Dendritic cell treated with granulocyte-macrophage colony-stimulating factor and Interleukin-4, amounts not matched to agents 40 ng/mL and 50 ng/mL, for 4 days (primary cell): ENCODE data around the gene ODAD2.

Source experiments
- H3K27ac Mint-ChIP-seq: one replicate; pipeline ENCODE4 v1.8.0; 2022; ENCODE audit warnings: mild to moderate bottlenecking, mixed read lengths
- H3K27me3 Mint-ChIP-seq: one replicate; pipeline ENCODE4 v1.8.0; 2022; ENCODE audit warnings: mild to moderate bottlenecking, mixed read lengths
- H3K36me3 Mint-ChIP-seq: one replicate; pipeline ENCODE4 v1.8.0; 2022; ENCODE audit warnings: low read depth, mixed read lengths
- H3K4me1 Mint-ChIP-seq: one replicate; pipeline ENCODE4 v1.8.0; 2022; ENCODE audit warnings: low read depth, mixed read lengths
- H3K4me3 Mint-ChIP-seq: one replicate; pipeline ENCODE4 v1.8.0; 2022; ENCODE audit warnings: mild to moderate bottlenecking, moderate library complexity, mixed read lengths
- H3K9me3 Mint-ChIP-seq: one replicate; pipeline ENCODE4 v1.8.0; 2022; ENCODE audit warnings: mixed read lengths
- intact Hi-C: fragments of 100-400 bp; cut with micrococcal nuclease; formaldehyde crosslinking; loops from one replicate; pipeline ENCODE4 v1.15.0; 2022

Gene ODAD2

DNA sequence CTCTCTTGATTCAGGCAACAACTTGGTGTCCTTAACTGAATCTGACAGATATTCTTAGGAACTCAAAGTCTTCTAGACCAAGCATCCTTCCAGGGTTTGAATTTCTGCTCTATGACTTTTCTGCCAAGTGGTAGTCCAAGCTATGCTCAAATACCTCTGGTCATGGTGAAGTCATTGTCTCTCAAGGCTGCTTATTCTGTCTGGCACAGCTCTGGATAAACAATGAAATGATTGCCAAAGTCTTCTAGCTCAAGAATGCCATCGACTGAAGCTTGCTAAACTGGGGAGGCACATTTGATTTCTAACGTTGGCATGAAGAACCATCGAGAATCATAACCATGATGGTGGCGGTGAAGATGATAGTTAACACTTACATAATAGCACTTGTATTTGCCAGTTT is 137.1 kb downstream of the ODAD2 start:
- Mint-ChIP-seq H3K27ac (no peak overlapping the region), H3K36me3 (no peaks in the 10 kb centered on the region), H3K4me1 (no peaks in the 10 kb centered on the region), H3K9me3 (no peaks in the 10 kb centered on the region), H3K27me3 (no peaks in the 10 kb centered on the region), H3K4me3 (no peak overlapping the region)
- intact Hi-C loops = no loop called here

DNA sequence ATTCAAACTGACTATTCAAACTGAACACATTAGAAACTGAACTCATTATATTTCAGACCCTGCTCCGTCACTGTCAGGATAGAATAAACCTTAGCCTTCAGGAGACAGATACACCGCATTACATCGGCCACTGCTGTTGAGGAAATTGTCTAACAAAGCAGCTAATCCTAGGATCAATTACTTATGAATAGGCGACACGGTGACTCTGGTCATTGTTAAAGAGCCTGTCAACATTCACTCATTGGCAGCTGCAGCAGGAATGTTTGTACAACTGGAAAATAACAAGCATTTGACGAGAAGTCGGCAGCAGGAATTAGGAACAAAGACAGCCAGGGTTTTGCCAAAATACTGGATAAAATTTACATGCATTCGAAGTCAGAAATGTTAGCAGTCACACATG is 141.3 kb downstream of the ODAD2 start:
- Mint-ChIP-seq H3K4me3 (no peak overlapping the region), H3K4me1 (no peaks in the 10 kb centered on the region), H3K36me3 (no peaks in the 10 kb centered on the region), H3K27me3 (no peaks in the 10 kb centered on the region), H3K27ac (no peak overlapping the region), H3K9me3 (no peaks in the 10 kb centered on the region)
- intact Hi-C loops = no loop called here

DNA sequence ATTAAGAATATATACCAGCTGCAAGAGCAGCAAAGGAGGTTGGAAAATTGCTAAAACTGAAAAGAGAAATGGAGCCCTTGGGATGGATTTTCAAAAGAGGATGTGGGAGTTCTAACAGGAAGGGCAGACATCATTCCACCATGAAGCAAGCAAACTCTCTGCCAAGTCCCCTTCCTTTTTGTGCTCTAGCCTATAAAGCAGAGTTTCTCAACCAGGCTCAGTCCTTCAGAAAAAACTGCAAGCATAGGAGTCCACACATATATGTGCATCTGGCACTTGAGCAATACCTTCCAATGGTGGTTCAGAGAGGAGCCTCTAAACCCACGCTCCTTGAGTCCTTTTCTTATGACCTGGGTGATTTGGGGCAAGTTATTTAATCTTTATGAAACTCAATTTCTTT is 154.7 kb downstream of the ODAD2 start:
- peaks cover 8% of the 10 kb centered on the region for H3K9me3 Mint-ChIP-seq
- H3K36me3 Mint-ChIP-seq = no peaks in the 10 kb centered on the region
- H3K4me3 Mint-ChIP-seq = no peak overlapping the region
- H3K27me3 Mint-ChIP-seq = no peaks in the 10 kb centered on the region
- intact Hi-C loops = no loop called here
- peaks cover 15% of the 10 kb centered on the region for H3K4me1 Mint-ChIP-seq
- peak overlapping the region; percentile 71 for H3K27ac Mint-ChIP-seq

DNA sequence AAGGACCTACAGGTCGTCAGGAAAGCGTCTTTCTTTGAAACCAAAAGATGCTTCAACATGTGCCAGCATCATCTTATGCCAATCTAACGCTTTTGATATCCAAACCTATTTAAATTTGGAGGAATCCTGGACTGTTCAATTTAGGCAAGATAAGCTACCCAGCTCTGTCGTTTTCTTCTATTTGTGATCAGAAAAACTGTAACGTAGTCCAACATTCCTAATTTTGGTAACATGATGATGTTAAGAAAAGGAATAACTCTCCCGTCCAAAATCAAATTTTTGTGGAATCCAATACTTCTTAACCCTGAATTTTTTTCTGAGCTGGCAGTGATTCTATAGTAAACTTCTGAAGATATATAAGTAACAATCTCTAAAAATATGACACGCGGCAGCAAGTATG is 160.0 kb downstream of the ODAD2 start:
- Mint-ChIP-seq H3K4me1 (peaks cover 3% of the 10 kb centered on the region), H3K27ac (no peak overlapping the region), H3K9me3 (peaks cover 8% of the 10 kb centered on the region), H3K4me3 (no peak overlapping the region), H3K27me3 (no peaks in the 10 kb centered on the region), H3K36me3 (no peaks in the 10 kb centered on the region)
- intact Hi-C loops = no loop called here

DNA sequence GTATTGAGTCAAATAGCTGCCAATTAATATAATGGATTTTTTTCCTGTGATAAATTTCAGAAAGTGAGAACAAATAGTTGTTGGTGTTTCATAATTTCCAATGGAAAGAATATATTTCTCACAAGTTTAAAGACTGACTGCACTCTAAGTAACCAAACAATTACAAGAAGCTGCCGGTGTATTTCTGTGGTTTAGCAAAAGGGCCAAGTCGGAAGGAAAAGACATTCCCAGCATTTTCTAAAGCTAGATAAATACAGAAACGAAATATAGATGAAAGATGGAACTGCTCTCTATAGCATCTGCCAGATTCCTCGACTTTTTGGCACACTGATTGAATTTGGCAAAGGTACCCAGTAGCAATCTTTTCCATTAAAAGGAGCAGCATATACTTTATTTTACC is 160.5 kb downstream of the ODAD2 start:
- no peaks in the 10 kb centered on the region for H3K4me1 Mint-ChIP-seq
- H3K27me3 Mint-ChIP-seq = no peaks in the 10 kb centered on the region
- H3K4me3 Mint-ChIP-seq = no peak overlapping the region
- H3K27ac Mint-ChIP-seq = no peak overlapping the region
- intact Hi-C loops = no loop called here
- H3K36me3 Mint-ChIP-seq = no peaks in the 10 kb centered on the region
- peaks cover 8% of the 10 kb centered on the region for H3K9me3 Mint-ChIP-seq

DNA sequence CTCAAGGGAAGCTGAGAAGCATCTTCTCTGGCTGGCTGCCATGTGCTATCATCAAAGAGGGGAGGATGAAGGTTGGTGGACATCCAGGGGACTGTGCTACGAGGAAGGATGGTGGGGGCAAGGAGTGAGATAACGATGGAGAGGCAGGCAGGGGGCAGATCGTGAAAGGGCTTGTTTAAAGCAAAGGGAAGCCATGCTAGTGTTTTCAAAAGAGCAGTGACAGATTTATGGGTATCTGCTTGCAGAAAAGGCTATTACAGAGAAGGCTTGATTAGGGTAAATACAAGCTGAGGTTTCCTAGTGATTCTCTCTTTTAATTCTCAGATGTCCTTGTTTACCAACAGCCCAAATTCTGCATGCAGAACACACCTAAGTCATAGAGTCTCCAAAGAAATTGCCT is 164.4 kb downstream of the ODAD2 start:
- Mint-ChIP-seq H3K27me3 (no peaks in the 10 kb centered on the region), H3K4me1 (no peaks in the 10 kb centered on the region), H3K27ac (no peak overlapping the region), H3K4me3 (no peak overlapping the region), H3K9me3 (no peaks in the 10 kb centered on the region), H3K36me3 (no peaks in the 10 kb centered on the region)
- intact Hi-C loops = no loop called here

DNA sequence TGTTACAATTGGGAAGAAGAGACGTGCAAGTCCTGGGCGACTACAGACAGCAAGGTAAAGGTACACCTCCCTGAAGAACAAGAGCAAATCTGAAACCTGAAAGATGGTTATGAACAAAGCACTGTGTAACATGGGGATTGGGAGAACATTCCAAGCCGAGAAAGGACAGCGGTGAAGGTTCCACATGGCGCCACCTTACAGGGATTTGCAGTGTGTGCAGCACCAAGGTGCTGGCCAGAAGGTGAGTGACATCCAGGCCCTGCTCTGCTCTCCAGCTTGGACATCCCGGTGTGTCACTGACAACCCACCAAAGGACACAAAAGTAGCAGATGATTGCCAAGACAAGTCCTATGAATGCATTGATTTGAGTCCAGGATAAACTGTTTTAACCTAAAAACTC is 165.1 kb downstream of the ODAD2 start:
- no peaks in the 10 kb centered on the region for H3K9me3 Mint-ChIP-seq
- no peak overlapping the region for H3K27ac Mint-ChIP-seq
- H3K36me3 Mint-ChIP-seq = no peaks in the 10 kb centered on the region
- no peaks in the 10 kb centered on the region for H3K27me3 Mint-ChIP-seq
- no peaks in the 10 kb centered on the region for H3K4me1 Mint-ChIP-seq
- intact Hi-C loops = no loop called here
- H3K4me3 Mint-ChIP-seq = no peak overlapping the region

DNA sequence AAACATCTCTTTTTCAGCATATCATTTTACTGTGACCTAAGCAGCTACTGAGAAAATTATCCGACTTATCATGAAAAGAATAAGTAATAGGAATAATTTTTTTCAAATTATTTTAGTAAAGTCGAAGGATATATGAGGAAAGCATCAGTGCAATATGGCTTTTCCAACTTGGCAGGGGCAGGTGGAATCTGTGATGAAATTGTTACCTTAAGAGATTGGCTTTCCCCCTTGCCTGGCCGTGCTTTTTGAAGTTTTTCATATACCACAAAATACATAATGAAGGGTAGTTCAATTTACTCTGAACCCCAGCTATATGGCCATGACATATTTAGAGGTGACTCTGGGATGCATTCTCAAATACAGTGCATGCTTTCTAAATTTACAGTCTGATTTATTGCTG is 166.1 kb downstream of the ODAD2 start:
- Mint-ChIP-seq H3K27ac (no peak overlapping the region), H3K27me3 (no peaks in the 10 kb centered on the region), H3K4me1 (no peaks in the 10 kb centered on the region), H3K4me3 (no peak overlapping the region), H3K36me3 (no peaks in the 10 kb centered on the region), H3K9me3 (no peaks in the 10 kb centered on the region)
- intact Hi-C loops = no loop called here

DNA sequence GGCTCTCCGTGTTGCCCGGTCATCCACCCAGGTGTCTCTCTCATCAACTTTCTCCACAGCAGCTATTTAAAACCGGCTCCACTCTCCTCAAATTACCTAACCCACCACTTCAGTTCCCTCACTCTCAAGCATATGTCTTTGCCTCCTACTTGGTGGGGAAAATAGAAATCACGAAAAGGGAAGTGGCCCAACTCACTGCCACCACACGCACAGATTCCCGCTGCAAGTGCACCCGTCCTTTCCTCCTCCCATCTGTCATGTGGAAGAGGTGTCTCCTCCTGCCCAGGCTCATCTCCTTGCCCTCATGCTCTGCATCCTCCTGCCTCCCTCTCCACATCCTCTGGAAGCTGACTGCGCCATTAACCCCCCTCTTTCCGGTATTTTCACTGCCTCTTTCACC is 172.5 kb downstream of the ODAD2 start:
- Mint-ChIP-seq H3K4me1 (no peaks in the 10 kb centered on the region), H3K27me3 (no peaks in the 10 kb centered on the region), H3K36me3 (no peaks in the 10 kb centered on the region), H3K9me3 (no peaks in the 10 kb centered on the region), H3K27ac (no peak overlapping the region), H3K4me3 (no peak overlapping the region)
- intact Hi-C loops = no loop called here

DNA sequence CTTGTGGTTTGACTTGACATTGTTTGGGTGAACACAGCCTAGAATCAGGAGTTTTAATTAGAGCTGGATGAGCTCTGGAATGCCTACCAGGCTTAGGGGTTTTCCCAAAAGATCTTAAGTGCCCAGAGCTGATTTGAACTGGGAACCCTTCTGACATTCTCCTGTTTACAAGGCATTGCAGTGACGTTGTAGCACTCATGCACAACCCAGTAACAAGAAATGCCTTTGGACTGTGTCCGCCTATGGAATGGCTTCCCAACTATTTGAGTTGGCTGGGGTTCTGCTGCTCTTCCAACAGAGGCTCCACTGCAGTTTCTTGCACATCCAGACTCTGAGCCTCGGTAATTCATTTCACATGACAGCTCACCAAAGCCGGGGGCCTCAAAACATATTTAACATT is 176.6 kb downstream of the ODAD2 start:
- no peak overlapping the region for H3K4me3 Mint-ChIP-seq
- intact Hi-C loops = no loop called here
- no peak overlapping the region for H3K27ac Mint-ChIP-seq
- H3K27me3 Mint-ChIP-seq = no peaks in the 10 kb centered on the region
- H3K36me3 Mint-ChIP-seq = no peaks in the 10 kb centered on the region
- no peaks in the 10 kb centered on the region for H3K4me1 Mint-ChIP-seq
- H3K9me3 Mint-ChIP-seq = no peaks in the 10 kb centered on the region

DNA sequence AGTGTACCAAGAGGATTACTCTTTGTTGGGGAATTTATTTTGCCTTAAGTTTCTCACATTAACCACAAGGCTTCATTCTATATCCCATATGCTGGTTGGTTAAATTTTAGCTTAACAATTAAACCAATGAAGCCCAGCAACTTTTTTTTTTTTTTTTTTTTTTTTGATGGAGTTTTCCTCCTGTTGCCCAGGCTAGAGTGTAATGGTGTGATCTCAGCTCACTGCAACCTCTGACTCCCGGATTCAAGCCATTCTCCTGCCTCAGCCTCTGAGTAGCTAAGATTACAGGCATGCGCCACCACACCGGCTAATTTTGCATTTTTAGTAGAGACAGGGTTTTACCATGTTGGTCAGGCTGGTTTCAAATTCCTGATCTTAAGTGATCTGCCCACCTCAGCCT is 178.2 kb downstream of the ODAD2 start:
- Mint-ChIP-seq H3K4me3 (no peak overlapping the region), H3K9me3 (no peaks in the 10 kb centered on the region), H3K36me3 (no peaks in the 10 kb centered on the region), H3K27ac (no peak overlapping the region), H3K4me1 (no peaks in the 10 kb centered on the region), H3K27me3 (no peaks in the 10 kb centered on the region)
- intact Hi-C loops = no loop called here

DNA sequence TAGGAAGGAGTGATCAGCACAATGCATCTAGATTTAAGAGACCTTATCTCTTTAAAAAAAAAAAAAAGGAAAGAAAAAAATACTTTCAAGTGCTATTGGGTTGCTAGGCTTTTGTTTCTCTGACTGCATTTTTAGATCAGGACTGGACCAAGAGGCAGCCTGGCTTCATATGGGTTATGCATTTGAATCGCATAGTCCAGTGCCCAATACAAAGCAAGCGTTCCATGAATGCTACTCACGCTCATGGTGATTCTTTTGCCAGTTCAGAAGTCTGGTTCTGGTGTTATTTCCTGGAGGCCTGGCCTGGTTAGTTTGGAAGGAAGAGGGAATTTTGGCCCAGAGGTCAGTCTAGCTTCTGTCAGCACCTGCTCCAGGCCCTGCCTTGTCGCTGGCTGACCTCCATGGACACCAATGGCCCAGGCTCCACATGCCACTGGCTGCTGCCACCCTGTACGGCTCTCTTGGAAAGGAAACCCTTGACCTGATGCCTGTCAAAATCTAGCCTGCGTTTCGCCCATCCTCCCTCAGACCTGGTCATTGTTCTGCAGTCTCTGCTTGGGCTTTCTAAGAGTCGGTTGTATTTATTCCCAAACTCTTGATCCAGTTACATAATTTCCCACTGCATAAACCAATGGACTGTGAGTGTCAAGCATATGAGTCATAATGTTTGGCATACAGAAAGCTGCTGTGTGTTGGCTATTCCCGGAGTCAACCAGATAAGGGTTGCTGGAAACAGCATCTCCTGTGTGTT is 178.9 kb downstream of the ODAD2 start:
- intact Hi-C loops = no loop called here
- Mint-ChIP-seq H3K4me1 (no peaks in the 10 kb centered on the region), H3K4me3 (no peak overlapping the region), H3K36me3 (no peaks in the 10 kb centered on the region), H3K27me3 (no peaks in the 10 kb centered on the region), H3K27ac (no peak overlapping the region), H3K9me3 (no peaks in the 10 kb centered on the region)

DNA sequence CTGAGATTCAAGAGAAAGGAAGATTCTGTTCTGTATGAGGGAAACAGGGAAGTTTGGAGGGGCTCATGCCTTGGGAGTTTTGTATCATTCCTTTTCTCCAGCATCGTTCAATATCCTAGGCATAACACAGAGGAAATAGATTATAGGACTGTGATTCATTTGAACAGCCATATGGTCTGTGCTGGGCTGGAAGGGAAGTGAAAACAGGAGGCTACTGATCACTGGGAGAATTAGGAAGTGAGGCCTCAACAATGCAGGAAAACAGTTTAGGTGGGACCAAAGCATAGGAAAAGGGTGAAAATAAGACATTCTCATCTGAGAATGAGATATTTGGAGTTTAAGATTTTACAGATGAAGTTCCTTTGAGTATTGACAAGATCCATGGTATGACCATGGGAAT is 182.6 kb downstream of the ODAD2 start:
- H3K4me3 Mint-ChIP-seq = no peak overlapping the region
- no peak overlapping the region for H3K27ac Mint-ChIP-seq
- no peaks in the 10 kb centered on the region for H3K36me3 Mint-ChIP-seq
- no peaks in the 10 kb centered on the region for H3K9me3 Mint-ChIP-seq
- intact Hi-C loops = no loop called here
- H3K27me3 Mint-ChIP-seq = no peaks in the 10 kb centered on the region
- no peaks in the 10 kb centered on the region for H3K4me1 Mint-ChIP-seq

DNA sequence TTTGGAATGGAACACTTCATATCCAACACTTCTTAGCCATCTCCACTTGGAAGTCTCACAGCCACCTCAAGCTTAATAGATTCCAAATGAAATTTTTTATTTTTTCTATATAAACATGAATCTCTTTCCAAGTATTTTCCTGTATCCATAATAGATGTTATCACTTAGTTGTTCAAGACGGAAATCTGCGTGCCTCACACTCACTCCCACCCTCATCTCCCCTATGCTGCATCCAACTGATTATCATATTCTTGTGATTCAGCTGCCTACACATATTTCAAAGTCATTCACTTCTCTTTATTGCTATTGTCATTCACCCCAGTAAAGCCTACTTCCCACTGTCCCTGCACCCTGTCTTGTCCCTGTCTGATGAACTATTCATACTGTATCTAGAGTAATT is 183.0 kb downstream of the ODAD2 start:
- H3K4me3 Mint-ChIP-seq = no peak overlapping the region
- peaks cover 2% of the 10 kb centered on the region for H3K4me1 Mint-ChIP-seq
- H3K27ac Mint-ChIP-seq = no peak overlapping the region
- intact Hi-C loops = no loop called here
- H3K9me3 Mint-ChIP-seq = no peaks in the 10 kb centered on the region
- no peaks in the 10 kb centered on the region for H3K36me3 Mint-ChIP-seq
- H3K27me3 Mint-ChIP-seq = no peaks in the 10 kb centered on the region

DNA sequence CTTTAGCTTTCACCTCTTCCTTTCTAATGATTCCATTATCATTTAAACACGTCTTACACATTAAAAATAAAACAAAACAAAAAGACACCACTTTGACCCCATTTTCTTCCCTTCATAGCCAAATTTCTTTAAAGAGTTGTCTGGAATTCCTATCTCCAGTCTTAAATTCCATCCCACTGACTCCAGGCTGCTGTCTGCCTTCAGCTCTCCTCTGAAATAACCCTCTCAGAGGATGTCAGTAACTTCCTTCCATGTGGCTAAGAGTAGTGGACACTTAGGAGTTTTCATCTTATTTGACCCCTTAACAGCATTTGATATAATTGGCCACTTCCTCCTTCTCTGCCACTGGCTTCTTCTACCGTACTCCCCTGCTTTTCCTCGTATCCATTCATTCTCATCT is 183.6 kb downstream of the ODAD2 start:
- Mint-ChIP-seq H3K9me3 (no peaks in the 10 kb centered on the region), H3K4me3 (no peak overlapping the region), H3K4me1 (peaks cover 5% of the 10 kb centered on the region), H3K36me3 (no peaks in the 10 kb centered on the region), H3K27me3 (no peaks in the 10 kb centered on the region), H3K27ac (no peak overlapping the region)
- intact Hi-C loops = no loop called here
